ENCODE measurements around the gene MAP3K3. TPM values are rescaled to one million over a fixed set of nuclear protein-coding genes. Genes with fewer than 3 reads are reported as not detected.

MAP3K3 gene
- total and polyA plus RNA-seq, 9 of the 15 experiments (the other 6 are each of a cell fraction or from before 2014, with no cell fraction given), result 0.69 to 16.5 (median 12.1) TPM

GRCh38 chr17:63626551-63627180 is 4.4 kb downstream of the MAP3K3 start:
- intact Hi-C loops (cut with micrococcal nuclease) (loop anchor here (10.0 kb wide), 1 partner anchor 218 kb away; the partner anchor contains the start of gene SMARCD2), in situ Hi-C loops (cut with MboI) (no loop called here)
- POLR2A ChIA-PET, result interaction anchor here (0.5 to 1.4 kb wide), 5 partner anchors 9 to 195 kb away, joined by 3 to 4 read pairs (median 3); partner anchors contain the start of gene CCDC47
- no peaks in the 10 kb centered on the region for H3K27me3 ChIP-seq (ENCODE audit: control insufficient read depth in 2 of 2, insufficient read depth in 2 of 2, low read length in 2 of 2)
- H3K4me2 ChIP-seq (ENCODE audit: insufficient read depth, low read length), result no peak overlapping the region; the same call in 1 of the 2 replicates
- 59% methylated on average over 4 of the region's 4 CpGs for WGBS (ENCODE audit: insufficient coverage, low coverage, missing lambda C conversion rate)
- no peak overlapping the region for H3K9ac ChIP-seq (ENCODE audit: insufficient read depth in 1 of 2, low read depth in 2 of 2, low read length in 2 of 2)
- peaks cover 3% of the 10 kb centered on the region for H3K9me1 ChIP-seq (ENCODE audit: control insufficient read depth, insufficient read depth, low read length)
- H3K27ac ChIP-seq (ENCODE audit: extremely low read depth, low read depth, low read length), result no peak overlapping the region
- H3K4me1 ChIP-seq (replicated peaks in 1 of 2; ENCODE audit: control insufficient read depth in 2 of 2, insufficient read depth in 2 of 2, low read length in 2 of 2), result peaks cover 6 to 22% of the 10 kb centered on the region in 2 experiments; a peak in 4 of 5 replicates
- H3K4me3 ChIP-seq, result no peak overlapping the region
- no peaks in the 10 kb centered on the region for H4K20me1 ChIP-seq (replicated peaks; ENCODE audit: control insufficient read depth, insufficient read depth, low read length)
- H2AFZ ChIP-seq (ENCODE audit: low read depth, low read length), result peak overlapping the region; percentile 11; the same call in 1 of the 2 replicates
- FAIRE-seq (no peak), DNase-seq (ENCODE audit: extremely low read depth in 1 of 4, low spot score in 3 of 4) (no peak), ATAC-seq (no peak)
- no peaks in the 10 kb centered on the region; the same call in 2 of the 3 replicates for H3K36me3 ChIP-seq (ENCODE audit: control insufficient read depth, insufficient read depth, low read length)
- peaks cover 43% of the 10 kb centered on the region for H3K79me2 ChIP-seq (ENCODE audit: control insufficient read depth, insufficient read depth, low read length)
- CTCF ChIA-PET (ENCODE audit: low intra/inter-chr PET ratio), result interaction anchor here (0.6 kb wide), 1 partner anchor 15 kb away, joined by 3 read pairs; no protein-coding TSS in a partner anchor
- no TSS peak for BruUV-seq (replicated peaks)
- H3K9me3 ChIP-seq (replicated peaks; ENCODE audit: control insufficient read depth, insufficient read depth, low read depth, low read length), result no peaks in the 10 kb centered on the region
- TF ChIP-seq SPI1 (IDR thresholded peaks at IDR 0.05; ENCODE audit: borderline replicate concordance, low read depth, low read length), result peak; percentile 61; the same call in 1 of the 2 replicates
- TF ChIP-seq ZMIZ1 (IDR thresholded peaks at IDR 0.05; ENCODE audit: low read depth in 2 of 2, low read length in 2 of 2), result no peak
